Fibroblast of skin of right biceps (primary cell): Measurements from ENCODE around the gene TEP1.

Source experiments
- DNase-seq: peaks from one replicate; pipeline ENCODE4 v3.0.0-alpha.2; 2013

The TEP1 gene

DNA sequence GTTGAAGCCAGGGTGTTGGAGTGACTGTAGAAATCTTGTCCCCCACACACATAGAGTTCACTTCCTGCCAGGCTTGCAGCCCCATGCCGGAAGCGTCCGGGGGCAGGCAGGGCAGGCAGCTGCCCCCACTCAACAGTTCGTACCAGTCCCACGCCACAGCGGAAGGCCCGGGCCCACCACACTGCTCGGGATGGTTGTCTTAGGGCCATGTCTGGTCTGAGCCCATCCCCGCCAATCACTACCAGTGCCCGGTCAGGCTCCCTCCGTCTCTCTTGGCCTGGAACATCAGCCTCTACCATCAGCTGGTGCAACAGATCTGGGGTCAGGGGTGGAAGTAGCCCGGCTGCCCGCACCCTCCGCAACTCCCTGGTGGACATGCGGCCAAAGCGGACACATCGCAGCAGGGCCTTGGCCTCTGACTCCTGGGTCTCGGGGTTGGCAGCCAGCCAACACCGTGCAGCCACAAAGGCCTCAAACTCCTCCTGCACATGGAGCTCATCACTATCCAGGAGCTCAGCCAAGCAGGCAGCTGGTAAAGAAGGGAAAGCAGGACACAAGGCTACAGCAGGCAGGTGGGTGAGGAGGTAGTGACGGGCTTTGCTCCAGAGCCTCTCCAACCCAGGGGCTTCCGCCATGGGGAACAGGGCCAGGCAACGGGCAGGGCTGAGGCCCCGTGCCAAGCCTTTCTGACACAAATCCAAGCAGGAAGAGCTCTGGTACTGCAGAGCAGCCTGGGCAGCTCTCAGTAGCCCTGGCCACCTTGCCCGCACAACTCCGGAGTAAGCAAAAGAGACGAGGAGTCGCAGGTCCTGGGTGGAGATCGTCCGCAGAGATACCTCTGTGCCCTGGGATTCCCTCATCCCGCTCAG is 16.7 kb upstream of the TEP1 start:
- DNase-seq, result no peak

DNA sequence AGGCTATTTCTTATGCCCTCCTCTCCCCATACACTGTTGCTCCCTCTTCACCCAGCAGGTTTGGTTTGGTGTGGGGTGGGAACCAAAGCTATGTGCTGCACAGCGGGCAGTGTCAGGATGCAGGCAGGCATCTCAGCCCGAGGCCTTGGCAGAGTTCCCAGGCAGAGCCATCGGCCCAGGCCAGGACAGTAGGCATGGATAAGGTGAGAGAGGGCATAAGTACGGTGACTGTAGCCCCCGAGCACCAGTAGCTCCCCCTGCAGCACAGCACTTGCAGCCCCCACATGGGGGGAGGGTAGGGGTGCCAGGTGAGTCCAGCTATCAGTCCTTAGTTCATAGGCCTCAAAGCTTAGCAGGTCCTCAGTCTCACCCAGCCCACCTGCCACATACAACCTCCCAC is 15.5 kb upstream of the TEP1 start:
- no peak for DNase-seq

DNA sequence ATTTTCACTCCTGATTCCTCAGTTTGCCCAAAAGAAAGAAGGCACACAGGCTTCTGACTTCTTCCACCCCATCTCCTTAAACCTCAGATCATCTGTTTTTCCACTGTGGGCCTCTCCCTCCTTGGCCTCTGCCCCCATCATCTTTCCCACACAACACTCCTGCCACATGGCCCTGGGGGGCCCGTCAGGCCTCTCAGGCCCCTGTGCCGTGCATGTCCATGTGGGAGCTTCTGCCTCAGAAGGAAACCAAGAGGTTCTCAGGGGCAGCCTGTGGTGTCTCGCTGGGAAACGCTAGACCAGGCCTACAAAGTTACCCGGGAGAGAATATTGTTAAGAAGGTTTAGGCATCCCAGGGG is 14.7 kb upstream of the TEP1 start:
- DNase-seq, result no peak

DNA sequence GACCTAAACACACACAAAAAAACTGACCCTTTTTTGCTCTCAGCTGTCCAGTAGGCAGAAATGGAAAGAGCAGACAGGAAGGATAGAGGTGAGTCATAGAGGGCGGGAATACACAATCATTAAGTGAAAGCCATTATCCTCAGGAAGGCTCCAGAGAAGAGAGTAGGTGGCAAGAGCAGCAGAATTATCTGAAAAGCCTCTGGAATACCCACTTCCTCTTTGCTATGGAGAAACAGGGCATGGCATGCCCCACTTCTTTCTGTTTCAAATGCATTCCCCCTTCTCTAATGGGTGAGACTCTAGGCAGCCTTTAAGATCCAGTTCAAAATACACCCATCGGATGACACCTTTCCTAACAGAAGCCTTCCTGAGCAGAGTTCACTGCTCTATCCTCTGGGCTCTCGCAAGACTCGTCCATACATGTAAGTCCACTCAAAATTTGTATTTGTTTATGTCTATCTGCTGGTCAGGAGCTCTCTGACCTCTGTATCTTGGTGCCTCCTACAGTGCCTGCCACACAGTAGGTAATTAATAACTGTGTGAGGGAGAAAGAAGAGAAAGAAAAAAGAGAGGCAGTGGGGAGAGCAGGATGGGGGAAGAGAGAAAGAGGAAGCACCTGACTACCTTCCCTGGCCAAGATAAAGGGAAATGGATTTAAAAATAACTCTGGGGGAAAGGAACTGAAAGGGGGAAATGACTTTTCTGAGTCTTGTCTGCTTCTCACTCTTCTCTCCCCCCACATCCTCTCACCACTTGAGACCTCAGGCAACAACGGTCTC is 14.1 kb upstream of the TEP1 start:
- peak; percentile 62 for DNase-seq

DNA sequence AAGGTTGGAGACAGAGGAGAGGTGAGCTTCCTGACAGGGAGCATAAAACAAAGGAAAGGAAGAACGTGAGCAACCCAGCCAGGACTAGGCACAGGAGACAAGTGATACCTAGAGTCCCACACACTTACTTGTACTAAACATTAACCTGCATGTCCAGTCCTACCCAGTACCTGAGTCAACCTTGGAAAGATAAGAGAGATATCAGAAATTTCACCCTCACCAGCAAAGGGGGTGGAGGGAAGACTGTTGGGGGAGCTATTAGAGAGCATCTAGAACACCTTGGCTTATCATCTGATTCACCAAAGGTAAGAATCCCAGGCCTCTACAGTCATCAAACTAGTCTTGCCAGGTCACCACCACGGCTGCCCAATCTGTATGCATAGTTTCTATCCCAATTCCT is 11.6 kb upstream of the TEP1 start:
- no peak for DNase-seq

DNA sequence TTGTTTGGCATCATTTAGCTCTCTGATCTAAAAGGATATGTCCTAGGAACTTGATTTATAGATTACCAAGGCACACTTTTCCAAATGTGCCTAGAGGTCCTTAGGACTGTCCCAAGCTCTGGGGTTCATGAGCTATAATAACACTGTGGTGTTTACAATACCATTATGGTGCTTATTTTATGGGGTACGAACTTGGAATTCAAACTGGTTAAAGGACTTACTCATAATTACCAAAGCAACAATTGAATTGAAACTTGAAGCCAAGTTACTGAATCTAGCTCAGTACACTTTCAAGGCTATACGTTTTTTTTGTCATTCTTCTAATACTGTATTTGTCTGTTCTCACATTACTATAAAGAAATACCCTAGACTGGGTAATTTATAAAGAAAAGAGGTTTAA is 9.6 kb upstream of the TEP1 start:
- DNase-seq, result no peak

DNA sequence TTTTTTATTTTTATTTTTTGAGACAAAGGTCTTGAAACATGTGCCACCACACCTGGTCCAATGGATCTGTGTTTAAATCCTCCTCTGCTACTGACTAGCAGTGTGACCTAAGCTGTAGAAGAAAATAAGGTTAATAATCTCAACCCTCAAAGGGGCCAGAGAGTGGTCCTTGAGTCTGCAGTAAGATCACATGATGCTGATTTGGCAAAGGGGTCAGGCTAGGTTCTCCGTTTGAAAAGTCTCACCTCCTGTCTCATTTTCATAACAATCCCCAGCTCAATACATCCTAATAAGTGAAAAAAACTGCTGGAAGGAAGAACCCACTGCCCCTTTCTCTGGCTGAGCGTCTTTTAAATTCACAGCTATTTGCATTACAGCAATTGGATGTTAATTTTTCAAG is 8.0 kb upstream of the TEP1 start:
- no peak for DNase-seq

DNA sequence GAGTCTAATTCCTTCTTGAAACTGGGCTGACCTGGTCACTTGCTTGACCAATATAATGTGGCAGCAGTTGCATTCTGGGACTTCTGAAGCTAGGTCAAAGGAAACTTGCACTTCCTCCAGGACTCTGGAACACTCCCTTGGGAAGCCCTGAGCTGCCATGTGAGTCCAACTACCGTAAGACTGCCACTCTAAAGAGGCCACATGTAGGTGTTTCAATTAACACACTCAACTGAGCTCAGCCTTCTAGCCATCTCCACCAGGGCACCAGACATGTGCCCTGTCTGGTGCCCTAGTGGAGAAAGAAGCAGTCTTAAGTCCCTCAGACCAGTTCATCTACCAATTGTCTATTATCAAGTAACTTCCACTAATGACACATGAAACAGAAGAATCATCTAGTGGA is 6.1 kb upstream of the TEP1 start:
- no peak for DNase-seq

DNA sequence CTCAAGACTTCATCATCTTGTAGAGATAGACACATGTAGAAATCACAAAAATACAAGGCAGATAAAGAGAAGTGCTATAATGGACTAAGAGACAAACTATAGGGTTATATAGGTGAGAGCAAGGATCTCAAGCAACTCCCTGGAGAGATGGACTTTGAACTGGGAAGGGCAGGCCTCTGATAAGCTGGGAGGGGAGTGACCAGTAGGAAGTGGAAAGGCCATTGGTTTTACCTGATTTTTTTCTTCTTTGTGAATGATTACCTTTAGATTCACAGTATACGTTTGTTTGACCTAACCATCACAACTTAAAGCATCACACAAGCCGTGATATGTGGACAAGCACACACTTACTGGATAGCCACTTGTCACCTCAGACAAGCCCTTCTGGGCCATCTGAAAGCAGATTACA is 5.2 kb upstream of the TEP1 start:
- DNase-seq, result no peak

DNA sequence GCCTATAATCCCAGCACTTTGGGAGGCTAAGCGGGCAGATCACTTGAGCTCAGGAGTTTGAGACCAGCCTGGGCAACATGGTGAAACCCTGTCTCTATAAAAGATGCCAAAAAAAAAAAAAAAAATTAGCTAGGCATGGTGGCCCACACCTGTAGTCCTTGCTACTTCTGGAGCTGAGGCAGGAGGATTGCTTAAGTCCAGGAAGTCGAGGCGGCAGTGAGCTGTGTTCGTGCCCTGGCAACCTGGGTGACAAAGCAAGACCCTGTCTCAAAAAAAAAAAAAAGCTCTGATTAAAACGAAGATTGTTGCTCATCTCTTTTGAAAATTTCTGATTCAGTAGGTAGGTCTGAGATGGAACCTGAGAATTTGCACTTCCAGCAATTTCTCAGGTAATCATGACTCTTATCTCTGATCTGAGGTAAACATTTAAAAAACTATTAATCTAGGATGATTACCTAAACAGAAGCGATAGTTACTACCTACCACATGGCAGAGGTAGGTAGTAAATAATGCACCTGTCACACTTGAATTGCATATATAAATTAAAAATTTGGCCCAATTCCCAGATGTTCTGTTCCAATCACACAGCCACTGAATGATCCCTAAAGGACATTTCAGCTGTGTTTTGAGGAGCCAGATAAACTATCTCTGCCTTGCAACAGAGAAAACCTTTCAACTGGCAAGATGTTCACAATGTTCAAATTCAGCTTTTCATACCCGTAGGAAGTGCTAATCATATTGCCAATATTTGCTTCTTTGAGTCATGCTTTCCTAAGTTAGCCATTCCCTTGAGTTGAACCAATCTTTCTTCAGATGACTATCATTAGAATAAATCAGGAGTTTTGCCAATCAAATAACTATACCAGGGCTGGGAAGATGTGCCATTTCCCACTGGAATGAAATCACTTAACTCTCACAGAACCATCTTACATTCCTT is 4.2 kb upstream of the TEP1 start:
- DNase-seq, result no peak

DNA sequence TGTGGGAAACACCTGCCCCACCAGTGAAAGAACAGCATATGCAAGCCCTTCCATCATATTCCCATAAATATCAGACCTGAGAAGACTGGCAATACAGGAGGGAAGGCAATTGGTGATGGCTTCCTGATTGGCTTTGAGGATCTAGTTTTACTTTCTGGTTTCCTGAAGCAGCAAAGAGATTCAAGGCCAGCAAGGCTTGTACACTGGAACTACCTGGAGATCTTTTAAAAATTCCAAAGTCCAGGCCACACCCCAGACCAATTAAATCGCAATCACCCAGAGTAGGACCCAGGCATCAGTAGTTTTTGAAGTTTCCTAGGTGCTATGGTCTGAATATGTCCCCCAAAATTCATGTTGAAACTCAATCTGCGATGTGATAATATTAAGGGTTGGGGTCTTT is 2.9 kb upstream of the TEP1 start:
- DNase-seq, result no peak

DNA sequence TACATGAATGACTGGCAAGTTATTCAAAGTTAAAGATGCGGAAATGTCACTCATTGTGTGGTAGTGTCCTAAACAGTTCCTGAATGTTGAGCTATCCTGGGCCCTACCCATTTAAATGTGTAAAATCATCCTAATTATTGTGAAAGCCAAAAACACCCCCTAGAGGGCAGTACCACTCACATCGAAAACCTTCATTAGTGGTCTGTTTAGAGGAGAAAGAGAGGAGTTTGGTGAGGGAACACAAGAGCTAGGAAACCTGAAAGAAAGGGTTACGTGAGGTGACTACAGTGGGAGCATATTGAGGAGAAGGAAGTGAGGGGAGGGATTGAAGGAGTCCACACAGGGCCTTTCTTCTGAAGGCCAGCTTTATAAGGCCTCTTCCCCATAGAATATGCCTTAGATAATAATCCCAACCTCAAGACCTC is 2.5 kb upstream of the TEP1 start:
- peak; percentile 55 for DNase-seq

DNA sequence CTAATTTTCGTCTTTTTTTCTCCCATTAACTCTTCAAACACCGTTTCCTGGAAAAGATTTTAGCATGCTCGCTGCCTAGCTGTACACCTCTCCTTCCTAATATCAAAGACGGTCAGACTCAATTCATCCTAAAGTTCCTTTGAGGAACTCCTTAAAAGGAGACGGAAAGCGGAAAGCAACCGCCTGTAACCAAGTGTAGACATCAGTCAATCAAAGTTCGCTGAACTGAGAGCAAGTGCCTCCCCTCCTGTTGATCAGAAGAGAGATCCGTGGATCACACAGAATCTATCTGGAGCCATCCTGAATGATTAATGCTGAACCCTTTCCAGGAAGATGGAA is 412 bp upstream of the TEP1 start:
- peak; percentile 5 for DNase-seq

DNA sequence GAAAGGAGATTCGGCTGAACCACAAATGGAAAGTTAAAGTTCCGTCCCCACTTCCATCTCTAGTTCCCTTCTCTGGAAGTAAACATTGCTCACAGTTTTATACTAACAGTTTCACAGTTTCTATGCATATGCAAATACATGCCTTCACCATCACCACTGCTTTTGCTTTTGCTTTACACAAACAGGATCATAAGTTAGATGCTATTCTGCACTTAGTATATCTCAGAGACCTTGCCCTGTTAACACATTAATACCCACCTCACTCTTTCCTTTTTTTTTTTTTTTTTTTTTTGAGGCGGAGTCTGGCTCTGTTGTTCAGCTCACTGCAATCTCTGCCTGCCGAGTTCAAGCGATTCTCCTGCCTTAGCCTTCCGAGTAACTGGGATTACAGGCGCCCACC is 890 bp downstream of the TEP1 start:
- peak; percentile 5 for DNase-seq

DNA sequence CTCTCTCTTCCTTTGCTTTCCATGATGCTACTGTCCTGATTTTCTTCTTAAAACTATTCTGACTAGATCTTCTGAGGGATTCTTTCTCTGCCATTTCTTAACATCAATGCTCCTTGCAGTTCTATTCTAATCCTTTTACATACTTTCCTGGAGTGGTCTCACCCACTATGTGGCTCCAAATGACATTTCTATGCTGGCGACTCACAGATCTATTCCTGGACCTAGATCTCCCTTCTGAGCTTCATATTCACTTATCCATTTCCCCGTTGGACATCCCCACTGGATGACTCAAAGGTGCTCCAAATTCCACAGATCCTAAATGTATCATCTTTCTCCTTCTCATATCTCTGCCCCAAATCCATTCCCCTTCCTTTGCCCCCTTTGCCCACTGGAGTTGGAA is 4.1 kb downstream of the TEP1 start:
- DNase-seq, result peak; percentile 86

DNA sequence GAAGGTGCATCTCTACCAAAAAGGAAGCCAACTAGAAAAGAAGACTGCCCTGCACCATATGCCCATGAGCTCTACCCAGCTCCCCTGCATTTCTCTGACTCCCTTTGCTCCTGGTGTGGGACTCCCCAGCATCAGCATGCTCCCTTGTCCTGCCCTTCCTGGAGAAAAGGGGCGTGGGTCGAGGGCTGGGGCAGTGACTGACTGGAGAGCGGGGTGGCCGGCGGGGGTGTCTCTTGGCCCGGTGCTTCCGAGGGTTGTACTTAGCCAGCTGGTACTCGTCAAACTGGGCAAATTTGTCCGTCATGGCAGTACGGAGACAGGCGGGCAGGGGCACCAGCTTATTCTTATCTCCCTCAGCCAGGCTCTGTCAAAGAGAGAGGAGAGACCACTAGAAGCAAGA is 9.8 kb downstream of the TEP1 start:
- DNase-seq, result no peak

DNA sequence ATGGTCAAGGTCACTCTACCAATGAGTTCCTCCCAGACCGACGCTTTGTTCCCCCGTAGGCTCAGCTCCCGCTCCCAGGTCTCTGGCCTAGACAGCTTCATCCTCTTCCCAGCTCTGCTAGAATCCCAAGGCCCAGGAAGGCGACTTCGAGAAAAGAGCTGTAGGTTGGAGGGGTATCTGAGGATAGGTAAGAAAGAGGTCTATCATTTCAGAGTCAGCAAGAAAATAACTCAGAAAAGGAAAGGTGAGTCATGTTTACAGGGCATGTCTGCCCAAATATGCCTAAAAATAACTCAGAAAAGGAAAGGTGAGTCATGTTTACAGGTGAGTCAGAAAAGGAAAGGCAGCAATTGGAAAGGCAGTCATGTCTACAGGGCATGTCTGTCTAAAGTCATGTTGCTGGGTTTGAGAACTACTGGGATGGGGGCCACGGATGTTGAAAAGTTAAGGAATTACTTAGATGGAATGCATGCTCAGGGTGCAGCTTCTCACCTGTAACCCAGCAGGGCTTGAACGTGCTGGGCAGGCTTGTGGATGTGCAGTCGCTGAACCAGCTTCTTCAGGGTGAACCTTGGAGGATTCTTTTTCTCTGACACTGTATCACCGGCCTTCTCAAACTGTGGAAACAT is 12.2 kb downstream of the TEP1 start:
- DNase-seq, result peak; percentile 40

DNA sequence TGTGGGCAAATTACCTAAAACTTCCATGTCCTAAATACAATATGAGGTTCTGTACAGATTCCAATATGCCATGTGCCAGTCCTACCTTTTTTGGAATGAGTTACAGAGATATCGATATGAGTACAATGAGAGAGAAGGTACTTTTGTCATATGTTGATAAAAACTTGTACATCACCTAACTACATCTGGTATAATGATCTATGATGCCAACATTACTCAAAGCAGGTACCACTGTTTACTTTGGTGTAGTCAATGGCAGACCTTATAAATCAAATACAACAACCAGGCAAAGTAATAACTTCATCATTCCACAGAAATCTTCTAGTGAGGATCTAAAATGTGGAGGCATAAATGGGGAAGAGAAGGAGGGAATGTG is 12.7 kb downstream of the TEP1 start:
- no peak for DNase-seq

DNA sequence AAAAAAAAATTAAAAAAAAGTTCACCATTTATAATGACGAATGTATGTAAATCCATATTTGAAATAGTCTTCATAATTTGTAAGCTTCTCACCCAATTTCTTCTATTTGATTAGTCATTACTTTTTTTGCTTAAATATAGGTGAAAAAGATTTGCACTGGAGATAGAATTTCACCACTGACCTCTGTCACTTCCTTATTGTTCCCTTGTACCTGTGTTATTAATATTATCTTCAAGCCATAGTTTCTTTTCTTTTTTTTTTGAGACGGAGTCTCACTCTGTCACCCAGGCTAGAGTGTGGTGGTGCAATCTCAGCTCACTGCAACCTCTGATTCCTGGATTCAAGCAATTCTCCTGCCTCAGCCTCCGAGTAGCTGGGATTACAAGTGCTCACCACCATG is 15.8 kb downstream of the TEP1 start:
- DNase-seq, result no peak

DNA sequence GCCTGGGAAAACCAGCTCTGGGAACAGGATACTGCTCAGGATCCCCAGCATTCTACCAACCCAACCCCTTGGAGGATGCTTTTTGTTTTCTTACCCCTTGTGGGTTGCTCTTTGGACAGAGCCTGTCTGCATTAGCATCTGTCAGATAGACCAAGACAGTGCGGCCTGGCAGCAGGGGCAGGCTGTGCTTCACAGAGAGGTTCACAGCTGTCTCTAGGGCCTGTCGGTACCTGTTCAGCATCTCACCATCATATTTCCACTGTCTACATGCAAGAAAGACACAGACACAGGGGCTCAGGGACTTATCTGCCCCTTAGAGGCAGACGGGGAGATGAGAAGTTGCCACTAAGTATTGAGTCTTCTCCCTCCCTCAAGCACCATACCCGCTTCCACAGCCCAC is 21.8 kb downstream of the TEP1 start:
- DNase-seq, result no peak

DNA sequence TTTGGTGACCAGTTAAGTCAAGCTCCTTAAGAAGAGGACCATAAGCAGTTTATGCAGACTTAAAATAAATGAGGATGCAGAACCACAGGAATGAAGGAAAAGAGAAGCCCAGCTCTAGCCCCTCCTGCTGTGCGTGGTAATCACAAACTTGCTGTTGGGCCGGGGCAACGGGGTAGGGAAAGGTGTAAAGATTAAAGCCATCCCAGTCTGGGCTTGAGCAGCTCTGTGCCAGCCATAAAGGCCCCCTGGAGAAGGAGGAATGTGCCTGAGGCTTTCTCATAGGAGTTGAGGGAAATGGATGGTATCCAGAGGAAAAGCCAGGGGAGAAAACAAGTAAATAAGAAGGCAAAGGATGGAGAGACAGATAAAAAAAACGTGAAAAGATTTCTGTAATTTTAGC is 25.1 kb downstream of the TEP1 start:
- no peak for DNase-seq

DNA sequence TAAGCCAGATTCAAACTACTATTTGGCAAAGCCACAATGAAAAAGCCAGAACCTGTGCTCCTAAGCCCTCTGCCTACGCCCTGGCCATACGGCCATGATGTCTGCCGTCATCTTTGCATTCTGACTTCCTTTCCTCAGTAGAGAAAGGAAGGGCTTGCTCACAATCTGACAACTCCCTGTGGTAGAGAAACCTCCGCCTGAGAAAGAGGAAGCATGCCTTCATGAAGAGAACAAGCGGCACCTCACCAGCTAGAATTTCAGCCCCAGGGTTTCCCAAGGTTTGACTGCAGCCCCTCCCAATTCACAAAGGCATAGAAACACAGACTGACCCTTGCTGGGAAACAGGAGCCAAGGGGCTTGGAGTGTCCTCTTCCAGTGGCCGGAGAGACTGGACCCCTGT is 25.7 kb downstream of the TEP1 start:
- no peak for DNase-seq

DNA sequence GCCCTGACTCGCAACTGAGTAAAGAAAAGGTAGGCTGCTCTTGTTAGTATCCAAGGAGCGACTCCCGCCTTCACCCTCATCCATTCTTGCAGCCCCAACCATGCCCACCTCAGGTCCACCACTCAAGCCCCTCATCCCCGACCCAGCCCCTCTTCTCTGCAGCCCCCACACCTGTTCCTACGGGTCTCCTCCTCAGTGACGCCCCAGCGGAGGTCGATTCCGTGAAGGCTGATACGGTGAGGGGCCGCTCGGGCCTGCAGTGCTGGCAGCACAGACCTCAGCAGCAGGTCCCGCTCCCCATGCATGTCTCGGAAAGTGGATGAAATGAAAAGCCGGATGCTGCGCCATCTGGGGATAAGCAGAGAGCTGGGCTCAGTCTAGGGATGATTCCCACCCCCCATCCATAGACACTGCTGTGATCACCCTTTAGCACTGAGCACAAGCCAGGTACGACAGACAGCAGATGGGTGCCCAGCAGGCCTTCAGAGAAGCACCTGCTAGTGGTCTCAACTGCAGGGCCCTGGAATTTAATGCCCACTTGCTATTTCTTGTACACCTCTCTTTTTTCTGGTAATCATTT is 26.9 kb downstream of the TEP1 start:
- no peak for DNase-seq
